ENCODE results near the gene LMTK2.

LMTK2 gene

GRCh38 chr7:98232263-98232585, 125.6 kb downstream of the LMTK2 start:
- in situ Hi-C loops (cut with MboI; ENCODE audit: low sequenced_read_pairs), result no loop called here

- in situ Hi-C loops (cut with MboI; ENCODE audit: low sequenced_read_pairs), result no loop called here
Measured at GRCh38 chr7:98232799-98233198, 126.1 kb downstream of the LMTK2 start.

GRCh38 chr7:98233219-98234070, 126.8 kb downstream of the LMTK2 start:
- in situ Hi-C loops (cut with MboI; ENCODE audit: low sequenced_read_pairs), result no loop called here

- in situ Hi-C loops (cut with MboI; ENCODE audit: low sequenced_read_pairs), result no loop called here
Measured at GRCh38 chr7:98234429-98235147, 127.9 kb downstream of the LMTK2 start.

GRCh38 chr7:98235901-98236300, 129.2 kb downstream of the LMTK2 start:
- in situ Hi-C loops (cut with MboI; ENCODE audit: low sequenced_read_pairs), result no loop called here

GRCh38 chr7:98236355-98237185, 129.9 kb downstream of the LMTK2 start:
- in situ Hi-C loops (cut with MboI; ENCODE audit: low sequenced_read_pairs), result no loop called here

GRCh38 chr7:98238076-98238475, 131.4 kb downstream of the LMTK2 start:
- in situ Hi-C loops (cut with MboI; ENCODE audit: low sequenced_read_pairs), result no loop called here

- in situ Hi-C loops (cut with MboI; ENCODE audit: low sequenced_read_pairs), result no loop called here
Measured at GRCh38 chr7:98238976-98239375, 132.3 kb downstream of the LMTK2 start.

GRCh38 chr7:98240961-98241673, 134.5 kb downstream of the LMTK2 start:
- in situ Hi-C loops (cut with MboI; ENCODE audit: low sequenced_read_pairs), result no loop called here

GRCh38 chr7:98241674-98242241, 135.1 kb downstream of the LMTK2 start:
- in situ Hi-C loops (cut with MboI; ENCODE audit: low sequenced_read_pairs), result no loop called here

GRCh38 chr7:98242342-98242741, 135.7 kb downstream of the LMTK2 start:
- in situ Hi-C loops (cut with MboI; ENCODE audit: low sequenced_read_pairs), result no loop called here

- in situ Hi-C loops (cut with MboI; ENCODE audit: low sequenced_read_pairs), result no loop called here
Measured at GRCh38 chr7:98242934-98243333, 136.3 kb downstream of the LMTK2 start.

- in situ Hi-C loops (cut with MboI; ENCODE audit: low sequenced_read_pairs), result no loop called here
Measured at GRCh38 chr7:98244871-98245270, 138.2 kb downstream of the LMTK2 start.

GRCh38 chr7:98248156-98248555, 141.5 kb downstream of the LMTK2 start:
- in situ Hi-C loops (cut with MboI; ENCODE audit: low sequenced_read_pairs), result no loop called here

- in situ Hi-C loops (cut with MboI; ENCODE audit: low sequenced_read_pairs), result no loop called here
Measured at GRCh38 chr7:98249106-98249505, 142.4 kb downstream of the LMTK2 start.

GRCh38 chr7:98250789-98251188, 144.1 kb downstream of the LMTK2 start:
- in situ Hi-C loops (cut with MboI; ENCODE audit: low sequenced_read_pairs), result no loop called here

- in situ Hi-C loops (cut with MboI; ENCODE audit: low sequenced_read_pairs), result no loop called here
Measured at GRCh38 chr7:98251231-98251600, 144.6 kb downstream of the LMTK2 start.

GRCh38 chr7:98251601-98252424, 145.2 kb downstream of the LMTK2 start, which contains the start of gene TECPR1:
TECPR1 (minus strand) TSS chr7:98252232; CDS start chr7:98246146, 6,086 bp downstream.
- in situ Hi-C loops (cut with MboI; ENCODE audit: low sequenced_read_pairs), result no loop called here

GRCh38 chr7:98252425-98253054, 145.9 kb downstream of the LMTK2 start:
- in situ Hi-C loops (cut with MboI; ENCODE audit: low sequenced_read_pairs), result no loop called here
